ENCODE data around the gene TMEM140.

The TMEM140 gene

GRCh38 chr7:135178364-135178763 is 30.5 kb downstream of the TMEM140 start:
- H3K27me3 ChIP-seq (ENCODE audit: control insufficient read depth, insufficient read depth, low read length) = no peaks in the 10 kb centered on the region
- H3K36me3 ChIP-seq (ENCODE audit: insufficient read depth, low read length) = peaks cover 15% of the 10 kb centered on the region
- H3K9me3 ChIP-seq (replicated peaks; ENCODE audit: low read length) = peaks cover 20% of the 10 kb centered on the region
- H3K4me1 ChIP-seq (ENCODE audit: control insufficient read depth, insufficient read depth, low read length) = no peaks in the 10 kb centered on the region
- H3K4me3 ChIP-seq (ENCODE audit: low read length) = no peak overlapping the region
- no peak overlapping the region for H3K4me2 ChIP-seq (ENCODE audit: low read length)
- no peak overlapping the region for H3K9ac ChIP-seq (ENCODE audit: low read depth, low read length)

GRCh38 chr7:135179321-135179925 is 31.6 kb downstream of the TMEM140 start:
- no peak overlapping the region for H3K9ac ChIP-seq (ENCODE audit: low read depth, low read length)
- H3K4me1 ChIP-seq (ENCODE audit: control insufficient read depth, insufficient read depth, low read length) = no peaks in the 10 kb centered on the region
- H3K9me3 ChIP-seq (replicated peaks; ENCODE audit: low read length) = peaks cover 20% of the 10 kb centered on the region

GRCh38 chr7:135180122-135180521 is 32.2 kb downstream of the TMEM140 start:
- peaks cover 20% of the 10 kb centered on the region for H3K9me3 ChIP-seq (replicated peaks; ENCODE audit: low read length)
- no peak overlapping the region for H3K4me3 ChIP-seq (ENCODE audit: low read length)
- H3K4me1 ChIP-seq (ENCODE audit: control insufficient read depth, insufficient read depth, low read length) = no peaks in the 10 kb centered on the region
- H3K27me3 ChIP-seq (ENCODE audit: control insufficient read depth, insufficient read depth, low read length) = no peaks in the 10 kb centered on the region
- no peak overlapping the region for H3K9ac ChIP-seq (ENCODE audit: low read depth, low read length)
- H3K4me2 ChIP-seq (ENCODE audit: low read length) = no peak overlapping the region
- peaks cover 22% of the 10 kb centered on the region for H3K36me3 ChIP-seq (ENCODE audit: insufficient read depth, low read length)

More at GRCh38 chr7:135179321-135179925, 31.6 kb downstream of the TMEM140 start:
- Histone ChIP-seq H3K27me3 (ENCODE audit: control insufficient read depth, insufficient read depth, low read length) (no peaks in the 10 kb centered on the region), H3K4me2 (ENCODE audit: low read length) (no peak overlapping the region), H3K4me3 (ENCODE audit: low read length) (no peak overlapping the region), H3K36me3 (ENCODE audit: insufficient read depth, low read length) (peaks cover 21% of the 10 kb centered on the region)

- Histone ChIP-seq H3K4me2 (ENCODE audit: low read length) (no peak overlapping the region), H3K36me3 (ENCODE audit: insufficient read depth, low read length) (peaks cover 29% of the 10 kb centered on the region), H3K9ac (ENCODE audit: low read depth, low read length) (no peak overlapping the region), H3K9me3 (replicated peaks; ENCODE audit: low read length) (peaks cover 20% of the 10 kb centered on the region), H3K4me3 (ENCODE audit: low read length) (no peak overlapping the region), H3K27me3 (ENCODE audit: control insufficient read depth, insufficient read depth, low read length) (no peaks in the 10 kb centered on the region), H3K4me1 (ENCODE audit: control insufficient read depth, insufficient read depth, low read length) (no peaks in the 10 kb centered on the region)
Observed at GRCh38 chr7:135181261-135181928, 33.5 kb downstream of the TMEM140 start.

GRCh38 chr7:135181929-135182678 is 34.2 kb downstream of the TMEM140 start:
- no peaks in the 10 kb centered on the region for H3K27me3 ChIP-seq (ENCODE audit: control insufficient read depth, insufficient read depth, low read length)
- H3K9ac ChIP-seq (ENCODE audit: low read depth, low read length) = no peak overlapping the region
- H3K4me1 ChIP-seq (ENCODE audit: control insufficient read depth, insufficient read depth, low read length) = no peaks in the 10 kb centered on the region
- peaks cover 20% of the 10 kb centered on the region for H3K9me3 ChIP-seq (replicated peaks; ENCODE audit: low read length)
- H3K36me3 ChIP-seq (ENCODE audit: insufficient read depth, low read length) = peaks cover 29% of the 10 kb centered on the region
- no peak overlapping the region for H3K4me3 ChIP-seq (ENCODE audit: low read length)
- no peak overlapping the region for H3K4me2 ChIP-seq (ENCODE audit: low read length)

GRCh38 chr7:135183478-135183877 is 35.6 kb downstream of the TMEM140 start:
- Histone ChIP-seq H3K4me1 (ENCODE audit: control insufficient read depth, insufficient read depth, low read length) (no peaks in the 10 kb centered on the region), H3K9me3 (replicated peaks; ENCODE audit: low read length) (peaks cover 20% of the 10 kb centered on the region), H3K9ac (ENCODE audit: low read depth, low read length) (no peak overlapping the region), H3K36me3 (ENCODE audit: insufficient read depth, low read length) (peaks cover 31% of the 10 kb centered on the region), H3K4me3 (ENCODE audit: low read length) (no peak overlapping the region), H3K27me3 (ENCODE audit: control insufficient read depth, insufficient read depth, low read length) (no peaks in the 10 kb centered on the region), H3K4me2 (ENCODE audit: low read length) (no peak overlapping the region)

- Histone ChIP-seq H3K9me3 (replicated peaks; ENCODE audit: low read length) (peaks cover 20% of the 10 kb centered on the region), H3K4me1 (ENCODE audit: control insufficient read depth, insufficient read depth, low read length) (no peaks in the 10 kb centered on the region), H3K36me3 (ENCODE audit: insufficient read depth, low read length) (peaks cover 37% of the 10 kb centered on the region), H3K4me2 (ENCODE audit: low read length) (no peak overlapping the region), H3K4me3 (ENCODE audit: low read length) (no peak overlapping the region), H3K27me3 (ENCODE audit: control insufficient read depth, insufficient read depth, low read length) (no peaks in the 10 kb centered on the region), H3K9ac (ENCODE audit: low read depth, low read length) (no peak overlapping the region)
Observed at GRCh38 chr7:135184254-135184841, 36.5 kb downstream of the TMEM140 start.

GRCh38 chr7:135185471-135186260 is 37.8 kb downstream of the TMEM140 start:
- no peak overlapping the region for H3K4me3 ChIP-seq (ENCODE audit: low read length)
- H3K4me2 ChIP-seq (ENCODE audit: low read length) = no peak overlapping the region
- peaks cover 37% of the 10 kb centered on the region for H3K36me3 ChIP-seq (ENCODE audit: insufficient read depth, low read length)
- H3K4me1 ChIP-seq (ENCODE audit: control insufficient read depth, insufficient read depth, low read length) = no peaks in the 10 kb centered on the region
- H3K9ac ChIP-seq (ENCODE audit: low read depth, low read length) = no peak overlapping the region
- no peaks in the 10 kb centered on the region for H3K27me3 ChIP-seq (ENCODE audit: control insufficient read depth, insufficient read depth, low read length)
- peaks cover 20% of the 10 kb centered on the region for H3K9me3 ChIP-seq (replicated peaks; ENCODE audit: low read length)

GRCh38 chr7:135186261-135186540 is 38.3 kb downstream of the TMEM140 start:
- no peak overlapping the region for H3K4me2 ChIP-seq (ENCODE audit: low read length)
- no peak overlapping the region for H3K4me3 ChIP-seq (ENCODE audit: low read length)
- peaks cover 37% of the 10 kb centered on the region for H3K36me3 ChIP-seq (ENCODE audit: insufficient read depth, low read length)
- H3K9ac ChIP-seq (ENCODE audit: low read depth, low read length) = no peak overlapping the region
- H3K9me3 ChIP-seq (replicated peaks; ENCODE audit: low read length) = peaks cover 17% of the 10 kb centered on the region
- H3K4me1 ChIP-seq (ENCODE audit: control insufficient read depth, insufficient read depth, low read length) = no peaks in the 10 kb centered on the region
- H3K27me3 ChIP-seq (ENCODE audit: control insufficient read depth, insufficient read depth, low read length) = no peaks in the 10 kb centered on the region

GRCh38 chr7:135186841-135187253 is 39.0 kb downstream of the TMEM140 start:
- H3K4me3 ChIP-seq (ENCODE audit: low read length) = no peak overlapping the region
- H3K9ac ChIP-seq (ENCODE audit: low read depth, low read length) = no peak overlapping the region
- peaks cover 14% of the 10 kb centered on the region for H3K9me3 ChIP-seq (replicated peaks; ENCODE audit: low read length)
- H3K4me2 ChIP-seq (ENCODE audit: low read length) = no peak overlapping the region
- H3K36me3 ChIP-seq (ENCODE audit: insufficient read depth, low read length) = peaks cover 34% of the 10 kb centered on the region
- H3K27me3 ChIP-seq (ENCODE audit: control insufficient read depth, insufficient read depth, low read length) = no peaks in the 10 kb centered on the region
- H3K4me1 ChIP-seq (ENCODE audit: control insufficient read depth, insufficient read depth, low read length) = no peaks in the 10 kb centered on the region

Measured in skeletal muscle satellite cell (primary cell).